Body of pancreas (tissue), 4 donors: ENCODE results near the gene HPRT1.

ENCODE experiments used
- POLR2A ChIP-seq, 3 donors: fragments of 450-650 bp; IDR thresholded peaks; one replicate each; pipeline ENCODE4 v1.6.1; 2016; ENCODE audit warnings: antibody characterized with exemption in 3 of 3, mild to moderate bottlenecking in 2 of 3
- TF ChIP-seq, protein P1 (sequence below), 7 experiments: fragments of 450-650 bp in 4 of 7; fragments of 200-600 bp in 3 of 7; sonication (generic) in 3 of 7; IDR thresholded peaks; one replicate each; pipeline ENCODE4 v1.5.1; 2016 to 2019; ENCODE audit warnings: antibody characterized with exemption in 7 of 7

DNA sequence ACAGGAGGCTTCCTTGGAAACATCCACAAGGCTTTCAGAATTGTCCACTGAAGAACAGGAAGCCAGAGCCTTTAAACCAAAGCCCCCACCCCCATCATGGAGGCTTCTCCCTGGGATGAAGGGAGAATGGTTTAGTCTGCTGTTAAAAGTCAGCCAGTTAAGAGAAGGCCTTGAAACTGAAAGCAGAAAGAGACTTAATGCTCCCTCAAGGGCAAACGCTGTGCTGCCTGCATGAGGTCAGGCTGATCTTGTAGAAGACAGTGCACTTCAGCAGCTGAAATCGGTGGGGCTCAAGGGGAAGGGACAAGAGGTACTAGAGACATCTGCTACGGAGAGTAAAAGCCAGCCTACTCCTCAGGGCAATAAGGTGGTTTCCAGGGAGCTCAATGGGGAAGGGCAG lies 69.0 kb downstream of the HPRT1 start:
- TF ChIP-seq, protein P1, sequence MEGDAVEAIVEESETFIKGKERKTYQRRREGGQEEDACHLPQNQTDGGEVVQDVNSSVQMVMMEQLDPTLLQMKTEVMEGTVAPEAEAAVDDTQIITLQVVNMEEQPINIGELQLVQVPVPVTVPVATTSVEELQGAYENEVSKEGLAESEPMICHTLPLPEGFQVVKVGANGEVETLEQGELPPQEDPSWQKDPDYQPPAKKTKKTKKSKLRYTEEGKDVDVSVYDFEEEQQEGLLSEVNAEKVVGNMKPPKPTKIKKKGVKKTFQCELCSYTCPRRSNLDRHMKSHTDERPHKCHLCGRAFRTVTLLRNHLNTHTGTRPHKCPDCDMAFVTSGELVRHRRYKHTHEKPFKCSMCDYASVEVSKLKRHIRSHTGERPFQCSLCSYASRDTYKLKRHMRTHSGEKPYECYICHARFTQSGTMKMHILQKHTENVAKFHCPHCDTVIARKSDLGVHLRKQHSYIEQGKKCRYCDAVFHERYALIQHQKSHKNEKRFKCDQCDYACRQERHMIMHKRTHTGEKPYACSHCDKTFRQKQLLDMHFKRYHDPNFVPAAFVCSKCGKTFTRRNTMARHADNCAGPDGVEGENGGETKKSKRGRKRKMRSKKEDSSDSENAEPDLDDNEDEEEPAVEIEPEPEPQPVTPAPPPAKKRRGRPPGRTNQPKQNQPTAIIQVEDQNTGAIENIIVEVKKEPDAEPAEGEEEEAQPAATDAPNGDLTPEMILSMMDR (IDR thresholded peaks at IDR 0.05): no peak
- no peak for TF ChIP-seq POLR2A (IDR thresholded peaks at IDR 0.05)
